Renal cortical epithelial cell (primary cell): ENCODE measurements around the gene TMTC2. TPM values are rescaled to one million over a fixed set of nuclear protein-coding genes. Genes with fewer than 3 reads are reported as not detected.
"Not testable (repeated sequence)": the region's sequence is repeated elsewhere in the genome, so short reads cannot be mapped to it uniquely, and the experiment has no call there.

Source experiments
- DNase-seq: peaks from one replicate; pipeline ENCODE4 v3.0.0-alpha.2; 2011; ENCODE audit warnings: low read depth
- total RNA-seq: library from RNA; depleted of rRNA; stranded (reverse); fragments of >200 nt; gene quantifications from 2 replicates; pipeline ENCODE4 v1.2.3, GENCODE V29; 2014

TMTC2 gene
- total RNA-seq, 1 donor from 2014 or later, result 11.1 TPM

DNA sequence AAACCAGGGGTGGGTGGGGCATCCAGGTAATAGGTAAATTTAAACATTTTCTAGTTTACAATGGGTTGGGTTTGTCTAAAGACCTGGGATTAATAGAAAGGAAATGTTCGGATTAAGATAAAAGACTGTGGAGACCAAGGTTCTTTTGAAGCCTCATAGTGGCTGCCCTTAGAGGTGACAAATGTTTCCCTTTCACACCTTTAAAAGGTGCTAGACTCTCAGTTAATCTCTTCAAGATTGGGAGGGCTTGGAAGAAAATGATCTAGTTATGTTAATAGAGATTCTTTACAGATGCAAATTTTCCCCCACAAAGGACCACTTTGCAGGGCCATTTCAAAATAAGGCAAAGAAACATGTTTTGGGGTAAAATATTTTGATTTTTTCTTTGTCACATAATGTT is 39.0 kb downstream of the TMTC2 start:
- DNase-seq, result no peak

DNA sequence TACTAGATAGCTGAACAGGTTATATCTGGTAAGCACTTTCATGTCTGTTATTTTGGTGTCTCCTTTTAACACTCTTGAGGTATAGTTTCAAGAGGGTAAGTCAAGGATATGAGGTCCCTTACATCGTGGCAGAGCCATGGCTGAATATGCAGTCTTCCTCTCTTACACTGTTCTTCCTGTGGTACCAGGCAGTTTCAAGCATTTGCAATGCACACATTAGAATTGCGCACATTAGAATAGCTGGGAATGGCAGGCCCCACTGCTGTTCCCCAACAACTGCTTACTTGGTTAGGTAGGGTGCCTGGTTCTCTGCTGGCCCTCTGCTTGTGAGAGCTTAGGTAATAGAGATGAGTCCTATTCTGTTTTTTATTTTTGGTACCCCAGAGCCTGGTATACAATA is 41.2 kb downstream of the TMTC2 start:
- DNase-seq, result no peak

DNA sequence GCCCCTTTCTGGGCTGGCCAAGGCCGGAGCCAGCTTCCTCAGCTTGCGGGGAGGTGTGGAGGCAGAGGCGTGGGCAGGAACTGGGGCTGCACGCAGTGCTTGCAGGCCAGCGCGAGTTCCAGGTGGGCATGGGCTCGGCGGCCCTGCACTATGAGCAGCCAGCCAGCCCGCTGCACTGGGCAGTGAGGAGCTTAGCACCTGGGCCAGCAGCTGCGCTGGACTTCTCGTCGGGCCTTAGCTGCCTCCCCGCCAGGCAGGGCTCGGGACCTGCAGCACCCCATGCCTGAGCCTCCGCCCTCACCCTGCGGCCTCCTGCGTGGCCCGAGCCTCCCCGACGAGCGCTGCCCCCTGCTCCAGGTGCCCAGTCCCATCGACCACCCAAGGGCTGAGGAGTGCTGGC is 42.0 kb downstream of the TMTC2 start:
- no peak for DNase-seq

- no peak for DNase-seq
Observed at GRCh38 chr12:82730953-82731459, 44.3 kb downstream of the TMTC2 start.

DNA sequence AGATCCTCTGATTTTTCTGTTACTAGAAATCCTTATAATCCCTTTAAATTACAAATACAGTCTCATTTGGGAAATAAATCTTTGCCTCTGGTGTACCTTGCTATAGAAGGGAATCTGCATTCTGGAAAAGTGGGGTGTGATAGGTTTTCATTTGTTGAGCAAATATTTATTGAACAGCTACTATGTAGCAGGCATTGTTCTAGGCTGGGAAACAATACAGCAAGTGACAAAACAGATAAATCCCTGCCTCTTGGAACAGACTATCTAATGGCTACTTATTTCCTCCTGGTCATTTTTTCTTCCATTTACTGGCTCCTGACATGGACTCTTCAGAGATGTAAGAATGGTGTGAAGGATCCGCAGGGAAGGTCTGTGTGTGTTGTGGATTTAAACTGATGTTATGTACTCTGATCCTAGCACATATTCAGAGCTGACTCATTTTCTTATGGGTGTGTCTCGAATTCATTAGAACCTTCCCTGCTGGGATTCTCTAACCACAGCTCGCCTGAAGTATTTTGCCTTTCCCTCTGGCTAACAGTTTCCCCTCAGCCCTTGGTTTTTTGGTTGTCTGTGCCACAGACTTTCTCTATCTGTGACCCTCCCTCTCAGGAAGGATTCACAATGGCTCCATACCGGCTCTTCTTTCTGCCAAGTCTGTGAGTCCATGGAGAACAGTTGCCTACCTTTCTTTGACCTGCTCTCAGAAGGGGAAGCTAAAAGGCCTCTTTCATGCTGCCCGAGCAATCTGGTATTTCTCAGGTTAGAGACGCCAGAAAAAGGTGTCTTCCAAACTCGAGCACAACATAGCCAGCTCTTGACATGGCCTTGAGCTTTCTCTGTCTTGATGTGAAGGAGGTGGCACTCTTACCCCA is 53.7 kb downstream of the TMTC2 start:
- peak; percentile 83 for DNase-seq

GRCh38 chr12:82745063-82745674 is 58.5 kb downstream of the TMTC2 start:
- no peak for DNase-seq

- no peak for DNase-seq
Observed at GRCh38 chr12:82745807-82746206, 59.1 kb downstream of the TMTC2 start.

- DNase-seq, result no peak
Observed at GRCh38 chr12:82746668-82747067, 60.0 kb downstream of the TMTC2 start.

- no peak for DNase-seq
Observed at GRCh38 chr12:82749015-82749414, 62.3 kb downstream of the TMTC2 start.

DNA sequence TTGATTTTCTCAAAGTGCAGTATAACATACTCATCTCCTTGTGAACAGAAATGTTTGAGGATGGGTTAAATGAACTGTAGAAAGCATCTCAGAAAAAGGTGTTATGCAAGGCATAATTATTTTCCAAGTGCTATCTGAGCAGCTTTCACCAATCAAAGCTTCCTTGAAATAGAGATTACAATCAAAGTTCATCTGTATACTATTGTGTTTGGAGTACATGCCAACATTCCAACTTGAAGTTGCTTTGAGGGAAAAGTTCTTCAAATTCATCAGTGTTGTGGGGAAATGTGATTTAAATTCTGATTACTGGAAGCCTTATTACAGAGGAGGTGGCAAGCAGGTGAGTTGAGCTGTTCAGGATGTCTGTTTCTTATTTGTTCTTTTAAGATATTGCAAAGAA is 68.2 kb downstream of the TMTC2 start:
- peak; percentile 13 for DNase-seq

DNA sequence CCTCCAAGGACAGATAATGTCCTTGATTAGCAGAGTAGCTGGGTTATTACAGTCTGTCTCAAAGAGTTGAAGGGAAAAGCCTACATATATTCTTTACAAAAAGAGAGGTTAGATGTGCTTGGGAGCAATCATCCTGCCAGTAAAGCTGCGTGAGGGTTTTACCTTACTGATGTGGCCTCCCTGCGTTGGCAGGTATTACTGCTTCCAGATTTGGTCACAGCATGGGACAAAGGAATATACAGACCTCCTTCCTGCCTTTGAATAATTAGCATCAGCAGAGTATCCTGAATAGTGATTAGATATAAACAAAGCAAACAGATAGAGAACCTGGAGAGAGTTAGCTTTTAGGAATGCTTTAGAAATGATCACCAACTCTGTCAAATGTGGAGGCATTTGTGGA is 69.6 kb downstream of the TMTC2 start:
- DNase-seq, result no peak

GRCh38 chr12:82757059-82757458 is 70.4 kb downstream of the TMTC2 start:
- no peak for DNase-seq

DNA sequence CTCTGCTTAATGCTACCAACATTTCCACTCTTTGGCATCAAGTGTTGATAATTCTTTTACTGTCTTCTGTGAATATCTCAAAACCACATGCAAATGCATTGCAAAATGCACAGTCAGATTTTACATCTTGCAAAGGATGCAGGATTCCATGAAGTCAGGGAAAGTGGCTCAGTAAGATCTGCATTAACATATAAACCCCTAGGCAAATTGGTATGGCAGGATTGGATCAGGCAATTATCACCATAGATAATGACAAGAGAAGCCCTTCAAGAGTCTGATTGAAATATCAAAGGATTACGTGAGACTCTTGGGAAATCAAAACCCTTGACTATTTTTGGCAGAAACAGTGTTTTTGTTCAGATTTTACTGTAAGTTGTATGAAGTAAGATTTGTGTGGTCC is 71.0 kb downstream of the TMTC2 start:
- DNase-seq, result no peak

- DNase-seq, result no peak
Observed at GRCh38 chr12:82758749-82759330, 72.1 kb downstream of the TMTC2 start.

DNA sequence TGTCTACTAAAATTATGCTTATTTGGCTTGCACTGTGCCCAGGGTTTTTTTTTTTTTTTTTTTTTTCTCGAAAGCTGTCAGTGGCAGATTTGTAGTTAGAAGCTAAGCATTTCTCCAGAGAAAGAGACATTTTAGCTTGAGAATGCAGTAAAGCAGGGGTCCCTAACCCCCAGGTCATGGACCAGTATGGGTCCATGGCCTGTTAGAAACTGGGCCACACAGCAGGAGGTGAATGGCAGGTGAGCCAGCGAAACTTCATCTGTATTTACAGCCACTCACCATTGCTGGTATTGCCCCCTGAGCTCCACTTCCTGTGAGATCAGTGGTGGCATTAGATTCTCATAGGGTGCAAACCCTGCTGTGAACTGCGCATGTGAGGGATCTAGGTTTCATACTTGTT is 73.7 kb downstream of the TMTC2 start:
- DNase-seq, result no peak

GRCh38 chr12:82765206-82765605 is 78.5 kb downstream of the TMTC2 start:
- DNase-seq, result not testable (repeated sequence)

GRCh38 chr12:82765971-82766705 is 79.4 kb downstream of the TMTC2 start:
- no peak for DNase-seq

- DNase-seq, result no peak
Observed at GRCh38 chr12:82774666-82775065, 88.0 kb downstream of the TMTC2 start.

DNA sequence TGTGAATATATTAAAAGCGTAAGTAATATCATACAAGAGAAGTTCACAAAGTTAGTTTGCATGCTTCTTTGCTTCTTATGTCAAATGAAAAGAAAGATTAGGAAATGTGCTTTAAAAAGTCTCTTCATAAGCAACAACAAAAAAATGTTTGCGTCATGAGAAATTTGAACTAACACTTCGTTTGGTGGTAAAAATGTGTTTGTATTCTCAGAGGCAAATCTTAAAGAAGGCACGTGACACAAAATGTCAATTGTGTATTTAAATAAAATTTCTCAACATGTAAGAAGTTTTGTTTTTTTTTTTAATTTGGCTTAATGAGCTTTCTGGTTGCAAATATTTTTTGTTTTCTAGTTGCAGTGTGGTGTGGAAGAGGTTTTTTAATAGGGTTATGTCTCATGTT is 93.8 kb downstream of the TMTC2 start:
- no peak for DNase-seq

GRCh38 chr12:82781309-82781997 is 94.7 kb downstream of the TMTC2 start:
- DNase-seq, result no peak

DNA sequence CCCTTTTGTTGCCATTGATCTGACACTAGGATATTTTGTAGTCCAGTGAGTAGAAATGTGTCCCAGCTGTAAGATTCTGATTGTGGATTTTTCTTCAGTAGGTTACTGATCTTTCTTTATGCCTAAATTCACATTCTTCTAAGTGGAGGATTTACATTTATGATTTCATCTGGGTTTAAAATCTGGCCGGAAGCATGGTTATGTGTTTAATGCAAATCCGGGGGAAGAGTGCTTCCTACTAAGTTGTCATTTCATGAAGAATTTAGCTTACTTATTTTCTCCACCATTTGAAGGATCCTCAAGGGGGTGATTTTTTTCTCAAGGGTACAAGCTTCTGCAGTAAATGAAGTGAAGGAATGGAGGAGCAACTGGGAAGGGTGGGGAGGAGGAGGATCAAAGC is 96.7 kb downstream of the TMTC2 start:
- DNase-seq, result no peak

DNA sequence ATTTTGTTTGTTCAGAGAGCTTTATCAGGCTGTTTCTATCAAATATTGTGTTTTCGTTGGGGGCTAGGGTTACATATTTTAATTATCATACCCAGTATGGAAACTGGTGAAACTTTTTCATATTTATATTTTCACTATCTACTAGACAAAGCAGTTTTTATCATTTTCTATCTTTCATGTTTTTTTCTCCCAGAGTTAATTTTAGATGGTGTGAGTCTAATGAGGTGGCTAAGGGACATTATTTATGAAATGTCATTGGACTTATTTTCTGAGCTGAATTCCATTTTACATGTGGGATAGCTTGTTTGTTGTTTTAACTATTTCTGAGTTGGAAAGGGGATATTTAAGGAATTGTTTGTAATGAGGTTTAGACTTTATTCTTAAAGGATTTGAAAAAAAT is 100.3 kb downstream of the TMTC2 start:
- no peak for DNase-seq
